GM18861 (cell line): ENCODE data around the gene MRTFA.

Experiments
- ATAC-seq: cut with Tn5 transposase; IDR thresholded peaks from one replicate; pipeline ENCODE4 v1.9.1; 2021; ENCODE audit not compliant: unreplicated experiment

Gene MRTFA

GRCh38 chr22:40366068-40366467 is 270.5 kb downstream of the MRTFA start:
- no peak for ATAC-seq

GRCh38 chr22:40364431-40364830 is 272.1 kb downstream of the MRTFA start:
- no peak for ATAC-seq

- no peak for ATAC-seq
Measured at GRCh38 chr22:40363059-40363458, 273.5 kb downstream of the MRTFA start.

GRCh38 chr22:40361100-40361499 is 275.4 kb downstream of the MRTFA start:
- ATAC-seq, result no peak
